Globus pallidus (tissue), 1 donor: ENCODE results near the gene DPH1.
A peak's percentile ranks its signal among the peaks of the same experiment; 100 is the strongest.
"Not testable (repeated sequence)": the region's sequence is repeated elsewhere in the genome, so short reads cannot be mapped to it uniquely, and the experiment has no call there.

Experiments used
- DNase-seq: peaks from one replicate; pipeline ENCODE4 v3.0.0-alpha.2; 2015; ENCODE audit warnings: low spot score

DPH1 gene

GRCh38 chr17:2029911-2030778, at the start of gene DPH1:
Gene DPH1 (plus strand): TSS chr17:2030153. CDS start chr17:2030170, 17 bp downstream.
- DNase-seq, result peak; percentile 77

DNA sequence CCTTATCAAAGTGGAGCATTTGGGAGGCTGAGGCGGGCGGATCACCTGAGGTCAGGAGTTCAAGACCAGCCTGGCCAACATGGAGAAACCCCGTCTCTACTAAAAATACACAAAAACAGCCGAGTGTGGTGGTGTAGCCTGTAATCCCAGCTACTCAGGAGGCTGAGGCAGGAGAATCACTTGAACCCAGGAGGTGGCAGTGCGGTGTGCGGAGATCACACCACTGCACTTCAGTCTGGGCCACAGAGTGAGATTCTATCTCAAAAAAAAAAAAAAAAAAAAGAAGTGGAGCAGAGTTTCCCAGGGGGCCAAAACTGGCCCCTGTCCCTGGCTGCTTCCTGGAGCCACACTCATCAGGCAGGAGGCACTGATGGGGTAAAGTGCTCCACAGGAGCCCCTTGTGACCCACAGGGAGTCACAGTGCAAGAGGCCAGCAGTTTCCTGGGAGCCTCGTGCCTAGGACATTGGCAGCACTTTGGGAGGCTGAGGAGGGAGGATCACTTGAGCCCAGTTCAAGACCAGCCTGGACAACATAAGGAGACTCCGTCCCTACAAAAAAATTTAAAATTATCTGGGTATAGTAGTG, 49.2 kb upstream of the DPH1 start:
- no peak for DNase-seq

DNA sequence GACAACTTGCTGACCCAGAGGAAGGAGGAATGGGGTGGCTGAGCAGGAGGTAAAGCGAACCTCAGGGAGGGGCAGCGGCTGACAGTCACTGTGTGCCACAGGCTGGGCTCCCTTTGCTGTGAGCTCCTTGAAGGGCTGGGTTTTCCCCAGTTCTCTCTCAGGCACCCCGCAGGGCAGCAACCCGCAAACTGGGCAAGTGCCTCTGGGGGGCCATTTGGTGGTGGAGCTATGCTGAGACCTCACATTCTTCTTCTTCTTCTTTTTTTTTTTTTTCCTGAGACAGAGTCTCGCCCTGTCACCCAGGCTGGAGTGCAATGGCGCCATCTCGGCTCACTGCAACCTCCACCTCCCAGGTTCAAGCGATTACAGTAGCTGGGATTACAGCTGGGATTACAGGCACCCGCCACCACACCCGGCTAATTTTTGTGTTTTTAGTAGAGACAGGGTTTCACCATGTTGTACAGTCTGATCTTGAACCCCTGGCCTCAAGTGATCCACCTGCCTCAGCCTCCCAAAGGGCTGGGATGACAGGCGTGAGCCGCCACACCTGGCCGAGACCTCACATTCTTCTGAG, 47.1 kb upstream of the DPH1 start:
- DNase-seq, result not testable (repeated sequence)

GRCh38 chr17:1985093-1985492, 44.9 kb upstream of the DPH1 start:
- no peak for DNase-seq

- DNase-seq, result no peak
These were observed 44.3 kb upstream of the DPH1 start for GRCh38 chr17:1985686-1986085.

- no peak for DNase-seq
These were observed 43.0 kb upstream of the DPH1 start for GRCh38 chr17:1986783-1987451.

- no peak for DNase-seq
These were observed 40.8 kb upstream of the DPH1 start for GRCh38 chr17:1989135-1989534.

DNA sequence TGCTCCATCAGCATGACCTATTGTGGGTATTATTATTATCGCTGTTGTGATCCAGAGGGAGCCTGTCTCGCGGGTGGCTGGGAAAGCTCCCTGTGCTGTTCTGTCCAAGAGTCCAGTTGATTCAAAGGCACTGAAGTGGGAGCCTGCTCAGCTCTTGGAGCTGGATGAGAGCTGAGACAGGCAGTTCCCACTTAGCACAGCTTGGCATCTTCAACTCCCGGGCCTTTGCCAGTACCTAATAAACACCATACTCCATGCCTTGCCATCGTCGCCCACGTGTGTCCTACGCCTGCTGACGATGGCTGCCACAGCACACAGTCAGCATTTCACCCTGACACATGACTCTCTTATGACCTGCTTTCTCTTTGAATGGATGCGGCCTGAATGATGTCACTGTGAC, 37.4 kb upstream of the DPH1 start:
- DNase-seq, result peak; percentile 44

- DNase-seq, result no peak
These were observed 35.2 kb upstream of the DPH1 start for GRCh38 chr17:1994707-1995106.

- no peak for DNase-seq
These were observed 34.5 kb upstream of the DPH1 start for GRCh38 chr17:1995321-1995892.

DNA sequence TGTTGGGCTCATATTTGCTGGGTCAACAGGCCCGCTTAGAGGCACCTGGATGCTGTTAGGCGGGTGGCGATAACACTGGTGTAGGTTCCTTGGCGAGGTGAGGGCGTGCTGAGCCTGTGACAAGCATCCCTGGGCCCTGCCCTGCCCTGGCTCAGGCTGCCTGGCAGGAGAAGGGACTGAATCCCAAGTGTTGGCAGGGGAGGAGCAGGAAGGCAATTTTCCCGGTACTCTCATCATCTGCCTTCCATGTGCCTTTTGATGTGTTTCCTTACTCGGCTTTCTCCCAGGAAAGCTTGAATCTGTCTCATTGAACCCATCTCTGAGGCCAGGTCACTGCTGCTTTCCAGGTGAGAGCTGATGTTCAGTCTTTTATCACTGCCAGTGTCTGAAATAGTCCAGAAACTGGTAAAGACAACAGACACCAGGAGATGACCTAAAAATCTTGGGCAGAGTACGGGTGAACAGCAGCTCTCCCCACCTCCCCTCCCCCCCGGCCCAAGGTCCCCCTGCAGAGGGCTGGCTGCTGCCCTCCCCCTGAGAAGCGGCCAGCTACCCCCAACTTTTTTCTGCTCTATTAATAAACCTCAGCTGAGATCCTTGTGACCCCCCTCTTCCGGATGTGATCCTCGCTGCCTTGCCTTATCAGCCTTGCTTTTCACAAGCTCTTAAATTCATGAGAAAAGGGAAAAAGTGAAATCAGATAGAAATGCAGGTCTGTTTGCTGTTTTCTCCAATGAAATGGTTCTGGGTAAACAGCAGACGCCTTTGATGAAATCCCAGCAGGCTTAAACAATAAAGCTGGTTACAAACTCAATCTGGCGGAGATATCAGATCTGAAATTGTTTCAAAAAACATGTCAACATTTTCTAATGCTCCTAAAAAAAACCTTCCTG, 33.8 kb upstream of the DPH1 start:
- DNase-seq, result no peak

DNA sequence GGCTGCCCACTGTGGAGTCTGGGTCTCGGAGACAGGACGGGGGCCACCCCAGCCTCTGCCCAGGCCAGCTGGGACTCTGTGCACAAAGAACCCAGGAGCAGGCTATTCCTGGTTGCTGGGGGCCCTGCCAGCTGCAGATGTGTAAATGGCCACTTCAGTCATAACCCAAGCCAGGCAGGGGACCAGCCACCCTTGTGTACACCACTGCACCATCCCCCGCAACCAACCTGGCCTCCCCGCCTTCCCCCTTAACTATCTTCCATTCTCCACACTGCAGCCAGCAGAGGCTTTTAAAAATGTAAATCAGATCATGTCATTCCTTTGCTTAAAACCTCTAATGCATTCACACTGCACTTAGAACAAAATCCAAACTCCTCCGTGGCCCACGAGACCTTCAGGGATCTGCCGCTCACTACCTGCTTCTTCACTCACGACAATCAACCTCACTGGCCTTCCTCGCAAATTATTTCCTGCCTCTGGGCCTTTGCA, 33.1 kb upstream of the DPH1 start:
- DNase-seq, result no peak

- no peak for DNase-seq
These were observed 32.5 kb upstream of the DPH1 start for GRCh38 chr17:1997289-1997926.

- DNase-seq, result no peak
These were observed 31.8 kb upstream of the DPH1 start for GRCh38 chr17:1997927-1998742.

GRCh38 chr17:1999557-2000251, 30.2 kb upstream of the DPH1 start:
- peak; percentile 32 for DNase-seq

DNA sequence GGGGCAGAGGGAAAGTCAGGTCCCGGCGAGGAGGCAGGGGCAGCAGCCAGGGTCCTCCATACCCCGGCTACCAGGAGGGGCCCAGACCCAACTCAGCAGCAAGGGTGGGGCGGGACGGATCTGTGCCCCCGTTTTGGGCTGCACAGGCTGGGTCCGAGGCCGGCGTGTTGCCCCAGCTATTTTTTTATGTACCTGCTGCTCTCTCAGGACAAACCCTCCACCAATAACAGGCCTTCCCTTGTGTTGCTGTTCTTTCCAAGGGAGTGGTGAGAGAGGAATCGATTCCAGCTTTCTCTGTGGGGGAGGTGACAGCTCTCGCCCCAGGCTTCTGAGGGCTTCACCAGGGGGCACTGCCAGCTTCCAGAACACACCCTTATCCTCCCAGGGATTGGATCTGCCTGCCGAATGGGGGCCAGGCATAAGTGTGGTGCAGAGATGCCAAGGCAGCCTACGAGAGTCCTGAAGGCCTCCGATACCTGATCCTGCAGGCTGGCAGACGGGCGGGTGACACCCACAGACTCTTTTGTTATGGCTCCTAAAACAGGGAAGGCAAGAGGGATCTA, 27.1 kb upstream of the DPH1 start:
- no peak for DNase-seq

DNA sequence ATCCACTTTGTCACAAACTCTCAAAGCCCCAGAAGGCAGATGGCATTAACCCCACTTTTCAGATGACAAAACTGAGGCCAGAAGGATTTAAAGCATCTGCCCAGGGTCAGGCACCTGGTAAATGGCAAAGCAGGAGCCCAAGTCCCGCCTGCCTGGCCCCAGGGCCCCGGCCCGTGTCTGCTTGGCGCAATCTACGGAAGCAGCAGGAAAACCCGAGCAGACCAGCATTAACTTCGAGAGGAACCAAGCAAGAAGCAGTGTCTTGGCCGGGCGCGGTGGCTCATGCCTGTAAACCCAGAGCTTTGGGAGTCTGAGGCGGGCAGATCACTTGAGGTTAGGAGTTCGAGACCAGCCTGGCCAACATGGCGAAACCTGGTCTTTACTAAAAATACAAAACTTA, 26.4 kb upstream of the DPH1 start:
- no peak for DNase-seq

DNA sequence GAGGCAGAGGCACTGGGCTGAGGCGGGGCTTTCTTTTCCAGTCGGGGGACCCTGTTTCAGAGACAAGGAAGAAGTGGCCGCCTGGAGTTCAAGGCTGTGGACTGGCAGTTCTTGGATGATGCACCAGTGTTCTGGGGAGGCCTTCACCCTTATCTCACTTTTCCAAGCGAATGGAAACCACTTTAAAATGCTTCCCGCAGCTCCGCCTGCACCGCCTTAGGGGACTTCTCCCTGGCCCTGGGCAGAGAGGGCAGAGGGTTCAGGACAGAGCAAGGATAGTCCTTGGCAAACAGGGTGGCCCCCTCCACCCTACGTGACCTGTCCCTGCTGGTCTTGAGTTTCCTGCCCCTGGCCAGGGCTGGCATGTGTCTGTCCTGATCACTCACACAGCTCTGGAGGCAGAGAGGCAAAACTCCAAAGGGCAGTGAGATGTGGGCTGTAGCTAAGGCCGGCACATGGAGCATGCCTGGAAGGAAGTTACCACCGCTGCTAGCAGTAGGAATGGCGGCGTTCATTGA, 25.5 kb upstream of the DPH1 start:
- no peak for DNase-seq
